Neural cell (in vitro differentiated cells): ENCODE data around the gene QPCT. TPM values are rescaled to one million over a fixed set of nuclear protein-coding genes. Genes with fewer than 3 reads are reported as not detected.
"Not testable (repeated sequence)": the region's sequence is repeated elsewhere in the genome, so short reads cannot be mapped to it uniquely, and the experiment has no call there.

Source experiments
- H2AFZ ChIP-seq: fragments of 200-600, 300-800 bp; sonication (generic), shearing (Covaris generic); 2 replicates; pipeline ENCODE4 v1.6.0; 2014; ENCODE audit warnings: low read depth, mild to moderate bottlenecking, antibody characterized with exemption, low read length, moderate library complexity
- H3F3A ChIP-seq: fragments of 200-600 bp; shearing (Covaris generic); 2 replicates; pipeline ENCODE4 v1.6.1; 2016; ENCODE audit warnings: mild to moderate bottlenecking, moderate library complexity, mixed read lengths, antibody characterized with exemption, low read length; ENCODE audit not compliant: insufficient read depth, poor library complexity, severe bottlenecking
- H3K27ac ChIP-seq: fragments of 200-600, 300-800 bp; sonication (generic), shearing (Covaris generic); 2 replicates; pipeline ENCODE4 v1.5.1; 2014; ENCODE audit warnings: mild to moderate bottlenecking, low read length, moderate library complexity
- H3K27me3 ChIP-seq: fragments of 300-800, 200-600 bp; sonication (generic), shearing (Covaris generic); 2 replicates; pipeline ENCODE4 v1.6.0; 2014; ENCODE audit warnings: mild to moderate bottlenecking, low read depth, low read length, moderate library complexity; ENCODE audit not compliant: insufficient read depth
- H3K36me3 ChIP-seq: fragments of 300-800, 200-600 bp; sonication (generic), shearing (Covaris generic); 2 replicates; pipeline ENCODE4 v1.5.1; 2014; ENCODE audit warnings: mild to moderate bottlenecking, antibody characterized with exemption, low read length, moderate library complexity; ENCODE audit not compliant: insufficient read depth
- H3K4me2 ChIP-seq: fragments of 300-800, 200-600 bp; sonication (generic), shearing (Covaris generic); 2 replicates; pipeline ENCODE4 v1.6.0; 2014; ENCODE audit warnings: mild to moderate bottlenecking, low read length
- H3K4me3 ChIP-seq: fragments of 300-800, 200-600 bp; sonication (generic), shearing (Covaris generic); 2 replicates; pipeline ENCODE4 v1.5.1; 2014; ENCODE audit warnings: mild to moderate bottlenecking, low read length, moderate library complexity
- H3K79me2 ChIP-seq: fragments of 200-600 bp; shearing (Covaris generic); replicated peaks from 2 replicates; pipeline ENCODE4 v1.6.0; 2014; ENCODE audit warnings: mild to moderate bottlenecking, low read length, moderate library complexity; ENCODE audit not compliant: insufficient read depth
- H3K9ac ChIP-seq: fragments of 300-800, 200-600 bp; sonication (generic), shearing (Covaris generic); 2 replicates; pipeline ENCODE4 v1.6.1; 2016; ENCODE audit warnings: mild to moderate bottlenecking, low read length, mixed read lengths
- H3K9me2 ChIP-seq: fragments of 200-600 bp; shearing (Covaris generic); 2 replicates; pipeline ENCODE4 v1.6.1; 2016; ENCODE audit warnings: mild to moderate bottlenecking, low read length, mixed read lengths; ENCODE audit not compliant: insufficient read depth
- H3K9me3 ChIP-seq: fragments of 200-600, 300-800 bp; sonication (generic), shearing (Covaris generic); 2 replicates; pipeline ENCODE4 v1.6.1; 2016; ENCODE audit warnings: mild to moderate bottlenecking, mixed run types, low read length, moderate library complexity, mixed read lengths
- H4K20me1 ChIP-seq: fragments of 200-600 bp; shearing (Covaris generic); 2 replicates; pipeline ENCODE4 v1.6.1; 2016; ENCODE audit warnings: mild to moderate bottlenecking, mixed run types; ENCODE audit not compliant: insufficient read depth
- CTCF ChIP-seq: fragments of 450-650 bp; IDR thresholded peaks from 2 replicates; pipeline ENCODE4 v1.5.1; 2014; ENCODE audit warnings: antibody characterized with exemption, mild to moderate bottlenecking, moderate library complexity; ENCODE audit not compliant: poor library complexity, severe bottlenecking
- EP300 ChIP-seq: fragments of 450-650 bp; conservative IDR thresholded peaks from 2 replicates; pipeline ENCODE4 v1.6.1; 2014; ENCODE audit warnings: antibody characterized with exemption, mild to moderate bottlenecking, moderate library complexity; ENCODE audit not compliant: poor library complexity, severe bottlenecking
- EZH2 ChIP-seq: fragments of 200-600, 300-800 bp; shearing (Covaris generic), sonication (generic); IDR thresholded peaks from 2 replicates; pipeline ENCODE4 v1.6.1; 2014; ENCODE audit warnings: antibody characterized with exemption, low read length, borderline replicate concordance, mild to moderate bottlenecking; ENCODE audit not compliant: insufficient read depth, poor library complexity, severe bottlenecking
- MXI1 ChIP-seq: fragments of 450-650 bp; conservative IDR thresholded peaks from 2 replicates; pipeline ENCODE4 v1.6.1; 2014; ENCODE audit warnings: antibody characterized with exemption, mild to moderate bottlenecking; ENCODE audit not compliant: poor library complexity, severe bottlenecking
- POLR2AphosphoS5 ChIP-seq: IDR thresholded peaks from 2 replicates; pipeline ENCODE4 v1.6.1; 2012
- RAD21 ChIP-seq: fragments of 450-650 bp; conservative IDR thresholded peaks from 2 replicates; pipeline ENCODE4 v1.6.1; 2014; ENCODE audit warnings: antibody characterized with exemption, mild to moderate bottlenecking, moderate library complexity
- SMC3 ChIP-seq: fragments of 450-650 bp; conservative IDR thresholded peaks from 2 replicates; pipeline ENCODE4 v1.6.1; 2014; ENCODE audit warnings: antibody characterized with exemption, mild to moderate bottlenecking, moderate library complexity; ENCODE audit not compliant: poor library complexity
- TAF1 ChIP-seq: IDR thresholded peaks from 2 replicates; pipeline ENCODE4 v1.6.1; 2012; ENCODE audit warnings: low read depth
- polyA plus RNA-seq: library from polyadenylated mRNA; depleted of rRNA; stranded (reverse); fragments of >200 nt; gene quantifications from 2 replicates; pipeline ENCODE4 v1.2.3, GENCODE V29; 2014
- TF ChIP-seq, protein P1 (sequence below): IDR thresholded peaks from 2 replicates; pipeline ENCODE4 v1.6.1; 2012; ENCODE audit warnings: borderline replicate concordance

QPCT gene
- polyA plus RNA-seq, 1 donor from 2014 or later: 2.3 TPM

GRCh38 chr2:37378411-37378810, 34.0 kb downstream of the QPCT start:
- Histone ChIP-seq H3K79me2 (no peaks in the 10 kb centered on the region), H3K27me3 (no peaks in the 10 kb centered on the region), H3K9me3 (no peaks in the 10 kb centered on the region), H3F3A (no peaks in the 10 kb centered on the region), H3K4me2 (no peak overlapping the region), H3K36me3 (no peaks in the 10 kb centered on the region), H3K4me3 (no peak overlapping the region), H2AFZ (no peak overlapping the region), H4K20me1 (no peaks in the 10 kb centered on the region), H3K9me2 (no peaks in the 10 kb centered on the region), H3K27ac (no peak overlapping the region), H3K9ac (no peak overlapping the region)
- TF ChIP-seq SMC3 (no peak), RAD21 (no peak), POLR2AphosphoS5 (no peak), TAF1 (no peak), EZH2 (no peak), EP300 (no peak), MXI1 (no peak), CTCF (no peak)
- TF ChIP-seq, protein P1, sequence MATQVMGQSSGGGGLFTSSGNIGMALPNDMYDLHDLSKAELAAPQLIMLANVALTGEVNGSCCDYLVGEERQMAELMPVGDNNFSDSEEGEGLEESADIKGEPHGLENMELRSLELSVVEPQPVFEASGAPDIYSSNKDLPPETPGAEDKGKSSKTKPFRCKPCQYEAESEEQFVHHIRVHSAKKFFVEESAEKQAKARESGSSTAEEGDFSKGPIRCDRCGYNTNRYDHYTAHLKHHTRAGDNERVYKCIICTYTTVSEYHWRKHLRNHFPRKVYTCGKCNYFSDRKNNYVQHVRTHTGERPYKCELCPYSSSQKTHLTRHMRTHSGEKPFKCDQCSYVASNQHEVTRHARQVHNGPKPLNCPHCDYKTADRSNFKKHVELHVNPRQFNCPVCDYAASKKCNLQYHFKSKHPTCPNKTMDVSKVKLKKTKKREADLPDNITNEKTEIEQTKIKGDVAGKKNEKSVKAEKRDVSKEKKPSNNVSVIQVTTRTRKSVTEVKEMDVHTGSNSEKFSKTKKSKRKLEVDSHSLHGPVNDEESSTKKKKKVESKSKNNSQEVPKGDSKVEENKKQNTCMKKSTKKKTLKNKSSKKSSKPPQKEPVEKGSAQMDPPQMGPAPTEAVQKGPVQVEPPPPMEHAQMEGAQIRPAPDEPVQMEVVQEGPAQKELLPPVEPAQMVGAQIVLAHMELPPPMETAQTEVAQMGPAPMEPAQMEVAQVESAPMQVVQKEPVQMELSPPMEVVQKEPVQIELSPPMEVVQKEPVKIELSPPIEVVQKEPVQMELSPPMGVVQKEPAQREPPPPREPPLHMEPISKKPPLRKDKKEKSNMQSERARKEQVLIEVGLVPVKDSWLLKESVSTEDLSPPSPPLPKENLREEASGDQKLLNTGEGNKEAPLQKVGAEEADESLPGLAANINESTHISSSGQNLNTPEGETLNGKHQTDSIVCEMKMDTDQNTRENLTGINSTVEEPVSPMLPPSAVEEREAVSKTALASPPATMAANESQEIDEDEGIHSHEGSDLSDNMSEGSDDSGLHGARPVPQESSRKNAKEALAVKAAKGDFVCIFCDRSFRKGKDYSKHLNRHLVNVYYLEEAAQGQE: no peak

DNA sequence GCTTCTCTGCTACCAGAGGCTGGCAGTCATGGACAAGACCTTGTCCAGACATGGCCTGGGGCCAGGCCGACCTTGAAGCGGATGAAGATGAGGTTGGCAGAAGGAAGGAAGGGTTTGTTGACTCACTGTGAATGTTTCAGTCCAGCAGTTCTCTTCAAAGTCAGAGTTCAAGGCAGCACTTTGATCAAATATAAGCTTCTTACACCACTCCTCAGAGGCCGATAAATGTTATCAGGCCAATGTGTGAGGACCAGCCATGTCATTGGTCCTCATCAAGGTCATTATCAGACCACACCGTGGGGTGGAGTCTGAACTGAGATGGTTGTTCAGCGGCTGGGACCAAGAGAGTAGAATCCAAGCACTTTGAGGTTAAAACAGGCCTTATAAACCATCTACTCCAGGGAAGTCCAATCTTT, 35.5 kb downstream of the QPCT start:
- no peak overlapping the region for H3K27ac ChIP-seq
- H2AFZ ChIP-seq: no peak overlapping the region
- H3F3A ChIP-seq: no peaks in the 10 kb centered on the region
- no peaks in the 10 kb centered on the region for H4K20me1 ChIP-seq
- no peak overlapping the region for H3K4me3 ChIP-seq
- no peak overlapping the region for H3K4me2 ChIP-seq
- no peaks in the 10 kb centered on the region for H3K9me2 ChIP-seq
- H3K36me3 ChIP-seq: no peaks in the 10 kb centered on the region
- H3K9me3 ChIP-seq: no peaks in the 10 kb centered on the region
- no peaks in the 10 kb centered on the region for H3K79me2 ChIP-seq
- no peak overlapping the region for H3K9ac ChIP-seq
- no peak for TF ChIP-seq EZH2
- no peak for TF ChIP-seq POLR2AphosphoS5
- no peak for TF ChIP-seq TAF1
- no peak for TF ChIP-seq EP300
- TF ChIP-seq, protein P1: no peak
- H3K27me3 ChIP-seq: no peaks in the 10 kb centered on the region

DNA sequence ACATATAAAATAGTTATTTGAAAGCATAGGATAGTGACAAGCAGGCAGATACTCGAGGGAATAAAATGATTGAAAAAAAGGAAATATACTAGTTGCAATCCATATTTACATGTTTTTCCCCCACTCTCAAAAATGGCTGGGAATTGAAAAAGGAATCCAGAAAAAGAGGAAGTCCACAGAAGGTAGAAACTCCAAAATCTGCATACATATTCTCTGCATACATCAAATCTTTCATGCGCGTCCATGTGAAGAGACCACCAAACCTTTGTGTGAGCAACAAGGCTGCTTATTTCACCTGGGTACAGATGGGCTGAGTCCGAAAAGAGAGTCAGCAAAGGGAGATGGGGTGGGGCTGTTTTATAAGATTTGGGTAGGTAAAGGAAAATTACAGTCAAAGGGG, 36.4 kb downstream of the QPCT start:
- not testable (repeated sequence) for H3K9me3 ChIP-seq

GRCh38 chr2:37384261-37384660, 39.8 kb downstream of the QPCT start:
- not testable (repeated sequence) for H4K20me1 ChIP-seq, H3K27me3 ChIP-seq, H3K4me2 ChIP-seq, H3K27ac ChIP-seq, H3K79me2 ChIP-seq, H3K4me3 ChIP-seq, H3K9me2 ChIP-seq, H3K9me3 ChIP-seq, H3K9ac ChIP-seq, H3F3A ChIP-seq, H2AFZ ChIP-seq, H3K36me3 ChIP-seq

More for the DNA sequence above, 36.4 kb downstream of the QPCT start:
- H3K27ac ChIP-seq, H3K79me2 ChIP-seq, H3F3A ChIP-seq, H2AFZ ChIP-seq, H3K9me2 ChIP-seq, H3K4me2 ChIP-seq, H3K4me3 ChIP-seq, H3K36me3 ChIP-seq, H4K20me1 ChIP-seq, H3K27me3 ChIP-seq, H3K9ac ChIP-seq: not testable (repeated sequence)
